DMS153 treated with DMSO at 0.1 percent for 48 hours (cell line): Measurements from ENCODE around the gene ZNF648.
"Not testable (repeated sequence)": the region's sequence is repeated elsewhere in the genome, so short reads cannot be mapped to it uniquely, and the experiment has no call there.

Experiments
- DNase-seq: peaks from one replicate; lab custom pipeline; 2025; ENCODE audit not compliant: unreplicated experiment; lab: John Stamatoyannopoulos, UW

The ZNF648 gene

DNA sequence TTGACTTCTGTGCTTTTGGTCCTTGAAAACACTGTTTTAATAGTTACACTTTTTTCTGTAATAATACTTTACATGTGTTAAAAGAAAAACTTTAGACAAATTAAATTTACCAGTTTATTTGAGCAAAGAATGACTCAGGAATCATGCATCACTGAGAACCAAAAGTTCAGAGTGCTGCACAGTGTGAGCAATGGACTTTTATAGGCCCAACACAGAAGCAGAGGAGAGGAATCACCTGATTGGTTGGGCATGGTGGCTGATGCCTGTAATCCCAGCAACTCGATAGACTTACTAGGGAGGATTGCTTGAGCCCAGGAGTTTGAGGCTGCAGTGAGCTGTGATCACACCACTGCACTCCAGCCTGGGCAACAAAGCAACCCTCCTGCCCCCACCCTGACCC, 29.3 kb downstream of the ZNF648 start:
- DNase-seq: no peak

DNA sequence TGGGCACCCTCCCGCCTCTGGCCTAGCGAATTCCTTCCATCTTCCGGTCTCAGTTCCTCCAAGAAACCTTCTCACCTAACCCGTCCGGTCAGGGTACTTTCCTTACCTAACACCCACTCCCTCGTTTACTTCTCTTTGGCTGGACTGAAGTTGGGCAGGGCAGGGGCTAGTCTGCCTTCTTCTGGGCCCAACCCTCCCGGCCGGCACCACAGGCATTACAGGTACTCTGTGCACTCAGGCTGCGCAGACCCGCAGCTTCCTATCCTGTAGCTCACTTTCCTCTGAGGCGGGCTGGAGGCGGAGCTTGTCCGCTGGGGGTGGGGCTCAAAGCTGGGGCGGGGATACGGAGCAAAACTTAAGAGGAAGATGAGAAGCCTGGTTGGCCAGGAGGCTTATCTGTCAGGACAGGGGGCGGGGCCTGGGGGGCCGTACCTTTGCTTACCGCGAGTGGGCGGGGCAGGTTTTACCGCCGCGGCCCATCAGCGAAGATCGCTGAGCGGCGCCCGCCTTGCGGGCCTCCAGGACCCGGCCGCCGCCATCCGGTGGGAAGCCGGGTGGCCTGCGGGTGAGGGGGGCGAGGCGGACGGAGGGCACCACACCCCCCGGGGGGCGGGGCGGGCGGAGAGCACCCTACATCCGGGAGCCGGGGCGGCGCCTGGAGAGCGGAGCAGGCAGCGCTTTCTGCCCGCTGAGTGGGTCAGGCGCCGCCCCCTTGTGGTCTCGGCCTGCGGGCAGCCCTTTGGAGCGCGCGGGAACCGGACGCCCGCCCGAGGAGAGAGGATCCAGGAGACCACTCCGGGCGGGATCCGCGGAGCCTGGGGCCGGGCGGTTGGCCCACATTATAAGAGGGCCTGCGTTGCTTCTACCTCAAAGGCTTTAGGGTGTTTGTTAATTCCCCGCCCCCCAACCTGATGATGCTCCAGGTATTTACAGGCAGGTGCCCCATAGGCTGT, 31.9 kb downstream of the ZNF648 start:
- DNase-seq: peak; percentile 100

DNA sequence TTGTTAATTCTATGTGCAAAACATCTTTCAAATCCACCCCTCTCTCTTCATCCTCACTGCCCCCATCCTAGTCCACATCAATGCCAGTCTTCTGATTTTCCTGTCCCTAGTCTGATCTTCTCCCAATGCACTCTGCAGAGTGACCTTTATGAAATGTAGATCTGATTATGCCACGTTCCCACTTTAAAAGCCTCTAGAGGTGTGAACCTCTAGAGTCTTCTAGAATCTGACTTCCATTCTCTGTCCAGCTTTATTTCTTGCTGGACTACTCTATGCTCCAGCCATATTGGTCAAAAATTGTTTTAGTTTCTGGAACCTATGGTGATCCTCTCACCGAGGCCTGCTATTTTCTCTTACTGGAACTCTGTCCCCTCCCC, 32.5 kb downstream of the ZNF648 start:
- DNase-seq: no peak

DNA sequence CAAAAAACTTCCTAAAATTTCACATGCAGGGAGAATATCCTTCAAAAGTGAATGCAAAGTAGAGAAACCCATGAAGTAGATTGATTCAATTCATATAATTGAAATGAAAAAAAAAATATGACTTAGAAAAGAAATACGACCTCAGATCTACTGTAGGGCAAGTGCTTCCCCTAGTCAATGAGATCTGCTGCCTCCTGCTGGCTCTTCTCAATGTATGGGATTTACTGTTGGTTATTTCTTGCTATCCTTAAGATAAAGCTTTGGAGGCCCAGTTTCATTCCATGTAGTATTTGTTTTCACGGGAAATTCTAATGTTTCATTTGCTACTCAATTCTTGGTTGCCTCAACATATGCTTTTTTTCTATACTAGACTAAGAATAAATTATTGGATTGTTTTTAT, 46.2 kb downstream of the ZNF648 start:
- no peak for DNase-seq

DNA sequence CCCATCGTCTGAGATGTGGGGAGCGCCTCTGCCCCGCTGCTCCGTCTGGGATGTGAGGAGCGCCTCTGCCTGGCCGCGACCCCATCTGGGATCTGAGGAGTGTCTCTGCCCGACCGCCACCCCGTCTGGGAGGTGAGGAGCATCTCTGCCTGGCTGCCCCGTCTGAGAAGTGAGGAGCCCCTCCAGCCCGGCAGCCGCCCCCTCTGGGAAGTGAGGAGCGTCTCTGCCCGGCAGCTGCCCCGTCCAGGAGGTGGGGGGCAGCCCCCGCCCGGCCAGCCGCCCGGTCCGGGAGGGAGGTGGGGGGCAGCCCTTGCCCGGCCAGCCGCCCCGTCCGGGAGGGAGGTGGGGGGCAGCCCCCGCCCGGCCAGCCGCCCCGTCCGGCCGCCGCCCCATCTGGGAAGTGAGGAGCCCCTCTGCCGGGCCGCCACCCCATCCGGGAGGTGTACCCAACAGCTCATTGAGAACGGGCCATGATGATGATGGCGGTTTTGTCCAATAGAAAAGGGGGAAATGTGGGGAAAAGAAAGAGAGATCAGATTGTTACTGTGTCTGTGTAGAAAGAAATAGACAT, 50.6 kb downstream of the ZNF648 start:
- not testable (repeated sequence) for DNase-seq

DNA sequence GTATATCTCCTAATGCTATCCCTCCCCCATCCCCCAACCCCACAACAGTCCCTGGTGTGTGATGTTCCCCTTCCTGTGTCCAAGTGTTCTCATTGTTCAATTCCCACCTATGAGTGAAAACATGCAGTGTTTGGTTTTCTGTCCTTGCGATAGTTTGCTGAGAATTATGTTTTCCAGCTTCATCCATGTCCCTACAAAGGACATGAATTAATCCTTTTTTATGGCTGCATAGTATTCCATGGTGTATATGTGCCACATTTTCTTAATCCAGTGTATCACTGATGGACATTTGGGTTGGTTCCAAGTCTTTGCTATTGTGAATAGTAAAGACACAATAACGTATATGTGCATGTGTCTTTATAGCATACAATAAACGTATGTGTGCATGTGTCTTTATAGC, 56.1 kb downstream of the ZNF648 start:
- DNase-seq: not testable (repeated sequence)

DNA sequence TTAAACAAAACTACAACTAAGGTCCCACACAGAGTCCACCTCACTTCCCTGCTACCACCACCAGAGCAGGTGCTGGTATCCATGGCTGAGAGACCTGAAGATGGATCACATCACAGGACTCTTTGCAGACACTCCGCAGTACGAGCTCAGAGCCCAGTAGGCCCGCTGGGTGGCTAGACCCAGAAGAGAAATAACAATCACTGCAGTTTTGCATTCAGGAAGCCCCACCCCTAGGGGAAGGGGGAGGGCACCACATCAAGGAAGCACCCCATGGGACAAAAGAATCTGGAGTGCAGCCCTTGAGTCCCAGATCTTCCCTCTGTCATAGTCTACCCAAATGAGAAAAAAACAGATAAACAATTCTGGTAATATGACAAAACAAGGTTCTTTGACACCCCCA, 56.9 kb downstream of the ZNF648 start:
- DNase-seq: no peak
